ENCODE measurements around the gene GNL1.
A peak's percentile ranks its signal among the peaks of the same experiment; 100 is the strongest.

GRCh38 chr6:30571075-30571761 is 14.9 kb upstream of the GNL1 start, which contains the start of gene ABCF1:
- TF ChIP-seq POLR2A (IDR thresholded peaks at IDR 0.05; ENCODE audit: low read depth, low read length): peak; percentile 97
- peak; percentile 94 for TF ChIP-seq POLR2AphosphoS5 (IDR thresholded peaks at IDR 0.05; ENCODE audit: low read depth, low read length)
- TF ChIP-seq TAF1 (IDR thresholded peaks at IDR 0.05; ENCODE audit: borderline replicate concordance, low read depth, low read length): peak; percentile 82; the same call in 1 of the 2 replicates

All from GM12892 (cell line).